Ovary (tissue), 9 donors: ENCODE data around the gene CCDC178. TPM values are rescaled to one million over a fixed set of nuclear protein-coding genes. Genes with fewer than 3 reads are reported as not detected.
"Not testable (repeated sequence)": the region's sequence is repeated elsewhere in the genome, so short reads cannot be mapped to it uniquely, and the experiment has no call there.

Source experiments
- DNase-seq, 5 donors: peaks; one replicate each; pipeline ENCODE4 v3.0.0-alpha.2; 2019 to 2020
- H3K27ac ChIP-seq, 2 donors: fragments of 200-600 bp; one replicate each; pipeline versions ENCODE4 v1.5.1 to v1.8.0; 2019 to 2022
- H3K27me3 ChIP-seq: fragments of 200-600 bp; one replicate; pipeline ENCODE4 v1.8.0; 2022
- H3K36me3 ChIP-seq: fragments of 200-600 bp; sonication (generic); one replicate; pipeline ENCODE4 v1.5.1; 2019
- H3K4me1 ChIP-seq: one replicate; pipeline ENCODE4 v1.8.1; 2013; ENCODE audit warnings: mild to moderate bottlenecking, moderate library complexity; ENCODE audit not compliant: insufficient read depth
- H3K4me3 ChIP-seq: fragments of 200-600 bp; sonication (generic); one replicate; pipeline ENCODE4 v1.5.1; 2017
- H3K9me3 ChIP-seq, 2 donors: fragments of 200-600 bp in 1 of 2; sonication (generic) in 1 of 2; one replicate each; pipeline versions ENCODE4 v1.5.1 to v1.8.1; 2013 to 2019; ENCODE audit warnings: mild to moderate bottlenecking in 1 of 2, moderate library complexity in 1 of 2
- CTCF ChIP-seq, 3 donors: fragments of 450-650 bp in 2 of 3; fragments of 200-600 bp in 1 of 3; IDR thresholded peaks; one replicate each; pipeline versions ENCODE4 v1.5.1 to v1.8.0; 2016 to 2022; ENCODE audit warnings: antibody characterized with exemption in 3 of 3, mild to moderate bottlenecking in 1 of 3
- EP300 ChIP-seq: sonication (generic); formaldehyde crosslinking; IDR thresholded peaks from one replicate; pipeline ENCODE4 v1.6.1; 2017; ENCODE audit warnings: antibody characterized with exemption
- POLR2A ChIP-seq: fragments of 450-650 bp; IDR thresholded peaks from one replicate; pipeline ENCODE4 v1.6.1; 2017; ENCODE audit warnings: antibody characterized with exemption, mild to moderate bottlenecking, moderate library complexity
- WGBS, 3 donors: extraction: QIAGEN DNeasy Blood & Tissue Kit in 1 of 3; methylation state at CpG; one replicate each; pipeline versions ENCODE4 v1.1.5 to v1.1.7; 2013 to 2017; 5-methylcytosine and 5-hydroxymethylcytosine counted together
- intact Hi-C, 4 donors: fragments of 100-400 bp; cut with DNase I; formaldehyde crosslinking; loops; one replicate each; pipeline versions ENCODE4 v1.11.0 to v1.15.1; 2022 to 2023
- polyA plus RNA-seq, 2 donors: library from polyadenylated mRNA; stranded (reverse); fragments of 200-250 nt in 1 of 2; fragments of 350-450 nt in 1 of 2; fragmentation: Illumina TruSeq in 1 of 2; extraction: RNeasy Lipid Tissue Mini Kit (QIAGEN cat#74804) in 1 of 2; gene quantifications; one replicate each; pipeline ENCODE4 v1.2.3, GENCODE V29; 2013 to 2014
- total RNA-seq, 7 donors: library from RNA; depleted of rRNA in 2 of 7; stranded (reverse); fragments of >200 nt in 2 of 7; fragmentation: NEBNext Ultra II Directional in 3 of 7; extraction: Animal tissue kit (Norgen Biotek cat#: 25700) in 3 of 7; gene quantifications; one replicate each; pipeline versions ENCODE4 v1.1.0 to v1.2.4, GENCODE V29; 2016 to 2023
- donor health status: DM: no; HTN: no; CAD: no; lungs with moderate emphysema.
- donor health status: DM: no; HTN: no; CAD: no.
- donor health status: Bipolar disorder and iron deficiency.
- donor health status: DM: yes; HTN: yes; CAD: no.
- donor health status: DM: no; HTN: no; CAD: no.
- donor health status: DM: yes; HTN: yes; CAD: no.

CCDC178 gene
- total and polyA plus RNA-seq, 9 donors, result 2.4 to 11.8 (median 5.1) TPM

GRCh38 chr18:33350256-33350655, 90.3 kb downstream of the CCDC178 start:
- intact Hi-C loops, result no loop called here
- no peak for DNase-seq
- no peaks in the 10 kb centered on the region for H3K36me3 ChIP-seq
- TF ChIP-seq CTCF (IDR thresholded peaks at IDR 0.05), result no peak
- TF ChIP-seq POLR2A, result no peak
- TF ChIP-seq EP300, result no peak
- no peaks in the 10 kb centered on the region for H3K4me1 ChIP-seq
- no peaks in the 10 kb centered on the region for H3K27me3 ChIP-seq
- no peaks in the 10 kb centered on the region for H3K9me3 ChIP-seq
- H3K4me3 ChIP-seq, result no peak overlapping the region
- no peak overlapping the region for H3K27ac ChIP-seq
- 85 to 93% (median 87%) methylated on average over 2 of the region's 2 CpGs for WGBS, 3 donors

- H3K4me3 ChIP-seq, H3K36me3 ChIP-seq, H3K4me1 ChIP-seq, H3K9me3 ChIP-seq, DNase-seq, H3K27ac ChIP-seq, intact Hi-C loops, H3K27me3 ChIP-seq: not testable (repeated sequence)
- whole genome bisulfite sequencing, 3 donors, result 91 to 92% (median 91%) methylated on average over 2 of the region's 2 CpGs
Measured at GRCh38 chr18:33339733-33340132, 100.8 kb downstream of the CCDC178 start.

- intact Hi-C loops, result no loop called here
- WGBS, 3 donors, result 64 to 73% (median 66%) methylated on average over 3 of the region's 3 CpGs
- TF ChIP-seq CTCF (IDR thresholded peaks at IDR 0.05) (no peak), EP300 (no peak), POLR2A (no peak)
Measured at GRCh38 chr18:33334781-33335180, 105.7 kb downstream of the CCDC178 start.

GRCh38 chr18:33330711-33331110, 109.8 kb downstream of the CCDC178 start:
- H3K27ac ChIP-seq, result no peak overlapping the region
- H3K36me3 ChIP-seq, result no peaks in the 10 kb centered on the region
- intact Hi-C loops, result no loop called here
- no peaks in the 10 kb centered on the region for H3K4me1 ChIP-seq
- H3K27me3 ChIP-seq, result no peaks in the 10 kb centered on the region
- H3K4me3 ChIP-seq, result no peak overlapping the region
- TF ChIP-seq POLR2A, result no peak
- no peak for TF ChIP-seq CTCF (IDR thresholded peaks at IDR 0.05)
- no peak for TF ChIP-seq EP300
- DNase-seq, result no peak
- 76 to 78% (median 78%) methylated on average over 1 of the region's 1 CpG for WGBS, 3 donors
- H3K9me3 ChIP-seq, result no peaks in the 10 kb centered on the region

More at GRCh38 chr18:33334781-33335180, 105.7 kb downstream of the CCDC178 start:
- no peaks in the 10 kb centered on the region for H3K4me1 ChIP-seq
- H3K9me3 ChIP-seq, result no peaks in the 10 kb centered on the region
- no peak overlapping the region for H3K4me3 ChIP-seq
- H3K27me3 ChIP-seq, result no peaks in the 10 kb centered on the region
- no peaks in the 10 kb centered on the region for H3K36me3 ChIP-seq
- no peak for DNase-seq
- no peak overlapping the region for H3K27ac ChIP-seq

GRCh38 chr18:33326975-33327374, 113.5 kb downstream of the CCDC178 start:
- Histone ChIP-seq H3K36me3 (no peaks in the 10 kb centered on the region), H3K27ac (no peak overlapping the region), H3K4me1 (no peaks in the 10 kb centered on the region), H3K27me3 (no peaks in the 10 kb centered on the region), H3K4me3 (no peak overlapping the region), H3K9me3 (no peaks in the 10 kb centered on the region)
- WGBS, 3 donors, result 81 to 88% (median 81%) methylated on average over 4 of the region's 4 CpGs
- TF ChIP-seq EP300, result no peak
- TF ChIP-seq CTCF (IDR thresholded peaks at IDR 0.05), result no peak
- TF ChIP-seq POLR2A, result no peak
- intact Hi-C loops, result no loop called here
- no peak for DNase-seq
